GM23248 (cell line): ENCODE results near the gene TSTD2. TPM values are rescaled to one million over a fixed set of nuclear protein-coding genes. Genes with fewer than 3 reads are reported as not detected.

Source experiments
- DNase-seq: peaks from one replicate; pipeline ENCODE4 v3.0.0-alpha.2; 2015
- H2AFZ ChIP-seq: fragments of 200-600 bp; sonication (generic); 2 replicates; pipeline ENCODE4 v1.6.1; 2016; ENCODE audit warnings: antibody characterized with exemption
- H3F3A ChIP-seq: fragments of 200-600 bp; sonication (generic); 2 replicates; pipeline ENCODE4 v1.6.1; 2016; ENCODE audit warnings: mild to moderate bottlenecking, antibody characterized with exemption, mixed run types; ENCODE audit not compliant: insufficient read depth
- H3K27ac ChIP-seq: fragments of 200-600 bp; sonication (generic); 2 replicates; pipeline ENCODE4 v1.5.1; 2016; ENCODE audit warnings: mild to moderate bottlenecking
- H3K27me3 ChIP-seq: fragments of 200-600 bp; sonication (generic); replicated peaks from 2 replicates; pipeline ENCODE4 v1.6.1; 2016; ENCODE audit warnings: mild to moderate bottlenecking; ENCODE audit not compliant: insufficient read depth
- H3K36me3 ChIP-seq: fragments of 200-600 bp; sonication (generic); 2 replicates; pipeline ENCODE4 v1.6.1; 2016; ENCODE audit warnings: low read depth, mild to moderate bottlenecking
- H3K4me1 ChIP-seq: fragments of 200-600 bp; sonication (generic); 2 replicates; pipeline ENCODE4 v1.6.1; 2016; ENCODE audit warnings: mild to moderate bottlenecking; ENCODE audit not compliant: insufficient read depth
- H3K4me2 ChIP-seq: fragments of 200-600 bp; sonication (generic); one replicate; pipeline ENCODE4 v1.6.1; 2016; ENCODE audit warnings: mild to moderate bottlenecking; ENCODE audit not compliant: unreplicated experiment
- H3K4me3 ChIP-seq: fragments of 200-600 bp; sonication (generic); 2 replicates; pipeline ENCODE4 v1.5.1; 2016; ENCODE audit warnings: mild to moderate bottlenecking
- H3K79me2 ChIP-seq: fragments of 200-600 bp; sonication (generic); 2 replicates; pipeline ENCODE4 v1.6.1; 2016; ENCODE audit warnings: mild to moderate bottlenecking; ENCODE audit not compliant: insufficient read depth
- H3K9ac ChIP-seq: fragments of 200-600 bp; sonication (generic); 2 replicates; pipeline ENCODE4 v1.6.1; 2016; ENCODE audit warnings: mild to moderate bottlenecking
- H3K9me2 ChIP-seq: fragments of 200-600 bp; sonication (generic); 2 replicates; pipeline ENCODE4 v1.6.1; 2016; ENCODE audit warnings: mixed run types, mild to moderate bottlenecking, moderate library complexity; ENCODE audit not compliant: insufficient read depth
- H3K9me3 ChIP-seq: fragments of 200-600 bp; sonication (generic); one replicate; pipeline ENCODE4 v1.6.1; 2017; ENCODE audit warnings: low read depth
- H4K20me1 ChIP-seq: fragments of 200-600 bp; sonication (generic); 2 replicates; pipeline ENCODE4 v1.6.0; 2016; ENCODE audit not compliant: insufficient read depth
- EZH2 ChIP-seq: fragments of 200-600 bp; sonication (generic); IDR thresholded peaks from 2 replicates; pipeline ENCODE4 v1.6.1; 2018; ENCODE audit warnings: antibody characterized with exemption, mild to moderate bottlenecking; ENCODE audit not compliant: insufficient read depth, poor library complexity, severe bottlenecking
- EZH2phosphoT487 ChIP-seq: fragments of 200-600 bp; sonication (generic); IDR thresholded peaks from 2 replicates; pipeline ENCODE4 v1.6.1; 2018; ENCODE audit warnings: antibody characterized with exemption, moderate library complexity, mild to moderate bottlenecking, low read depth; ENCODE audit not compliant: insufficient read depth
- WGBS, 2 experiments: methylation state at CpG; one replicate each; pipeline ENCODE4 v1.1.6; 2015 to 2017; ENCODE audit warnings: low lambda C conversion rate in 2 of 2, low coverage in 1 of 2; ENCODE audit errors: missing lambda C conversion rate in 2 of 2; 5-methylcytosine and 5-hydroxymethylcytosine counted together
- in situ Hi-C: fragments of 300-500 bp; cut with MboI; formaldehyde crosslinking; loops from 2 replicates; pipeline ENCODE4 v1.15.0; 2020
- polyA plus RNA-seq: library from polyadenylated mRNA; unstranded; fragments of >200 nt; fragmentation: Nextera tagmentation; extraction: Ambion mirVana; gene quantifications from 2 replicates; pipeline ENCODE4 v1.2.1, GENCODE V29; 2016
- total RNA-seq: library from RNA; depleted of rRNA; stranded (reverse); fragments of >200 nt; shearing (Covaris generic); gene quantifications from 2 replicates; pipeline ENCODE4 v1.2.3, GENCODE V29; 2014

The TSTD2 gene
- total and polyA plus RNA-seq, 2 experiments from 2014 or later: 7.6 to 13.9 TPM

- H3K9me3 ChIP-seq: no peaks in the 10 kb centered on the region
- H3K4me1 ChIP-seq: no peaks in the 10 kb centered on the region
- no peaks in the 10 kb centered on the region for H3K36me3 ChIP-seq
- no peaks in the 10 kb centered on the region for H3K79me2 ChIP-seq
- no peak overlapping the region for H3K4me3 ChIP-seq
- in situ Hi-C loops: no loop called here
- 59 to 62% methylated on average over 6 of the region's 6 CpGs for WGBS, 2 experiments
- H3K27me3 ChIP-seq: no peaks in the 10 kb centered on the region; the same call in none of the 2 replicates
- no peak for TF ChIP-seq EZH2phosphoT487
- no peak for TF ChIP-seq EZH2
- H3F3A ChIP-seq: no peaks in the 10 kb centered on the region
- no peak overlapping the region for H3K27ac ChIP-seq
- DNase-seq: no peak
- H3K4me2 ChIP-seq: no peak overlapping the region
- H4K20me1 ChIP-seq: no peaks in the 10 kb centered on the region
- no peak overlapping the region for H2AFZ ChIP-seq
- H3K9me2 ChIP-seq: no peaks in the 10 kb centered on the region
- no peak overlapping the region for H3K9ac ChIP-seq
Measured at GRCh38 chr9:97570899-97571298, 62.3 kb downstream of the TSTD2 start.

GRCh38 chr9:97568461-97569275 is 64.5 kb downstream of the TSTD2 start:
- no peak overlapping the region for H3K27ac ChIP-seq

GRCh38 chr9:97567894-97568202 is 65.3 kb downstream of the TSTD2 start:
- Histone ChIP-seq H3K36me3 (no peaks in the 10 kb centered on the region), H3K9me2 (no peaks in the 10 kb centered on the region), H3K27me3 (no peaks in the 10 kb centered on the region; the same call in none of the 2 replicates), H4K20me1 (no peaks in the 10 kb centered on the region), H3F3A (no peaks in the 10 kb centered on the region), H3K9me3 (no peaks in the 10 kb centered on the region), H3K4me1 (no peaks in the 10 kb centered on the region), H3K79me2 (no peaks in the 10 kb centered on the region), H3K4me2 (no peak overlapping the region), H3K4me3 (no peak overlapping the region), H2AFZ (no peak overlapping the region), H3K27ac (no peak overlapping the region), H3K9ac (no peak overlapping the region)
- in situ Hi-C loops: no loop called here
- WGBS, 2 experiments: 64 to 73% methylated on average over 4 of the region's 4 CpGs
- no peak for DNase-seq
- TF ChIP-seq EZH2 (no peak), EZH2phosphoT487 (no peak)

More at GRCh38 chr9:97568461-97569275, 64.5 kb downstream of the TSTD2 start:
- Histone ChIP-seq H3K27me3 (no peaks in the 10 kb centered on the region; the same call in none of the 2 replicates), H3K36me3 (no peaks in the 10 kb centered on the region), H4K20me1 (no peaks in the 10 kb centered on the region), H3K4me3 (no peak overlapping the region), H2AFZ (no peak overlapping the region), H3K4me1 (no peaks in the 10 kb centered on the region), H3K9me3 (no peaks in the 10 kb centered on the region), H3K79me2 (no peaks in the 10 kb centered on the region), H3F3A (no peaks in the 10 kb centered on the region), H3K9me2 (no peaks in the 10 kb centered on the region), H3K9ac (no peak overlapping the region), H3K4me2 (no peak overlapping the region)
- DNase-seq: no peak
- WGBS, 2 experiments: 56 to 65% methylated on average over 11 of the region's 11 CpGs
- in situ Hi-C loops: no loop called here
- TF ChIP-seq EZH2 (no peak), EZH2phosphoT487 (no peak)

GRCh38 chr9:97567182-97567893 is 65.8 kb downstream of the TSTD2 start:
- H3F3A ChIP-seq: no peaks in the 10 kb centered on the region
- H3K4me3 ChIP-seq: no peak overlapping the region
- TF ChIP-seq EZH2: no peak
- TF ChIP-seq EZH2phosphoT487: no peak
- no peak overlapping the region for H2AFZ ChIP-seq
- H3K9me3 ChIP-seq: no peaks in the 10 kb centered on the region
- H3K27ac ChIP-seq: no peak overlapping the region
- no peaks in the 10 kb centered on the region; the same call in none of the 2 replicates for H3K27me3 ChIP-seq
- H3K9ac ChIP-seq: no peak overlapping the region
- in situ Hi-C loops: no loop called here
- H3K4me1 ChIP-seq: no peaks in the 10 kb centered on the region
- no peak overlapping the region for H3K4me2 ChIP-seq
- DNase-seq: no peak
- H3K36me3 ChIP-seq: no peaks in the 10 kb centered on the region
- WGBS, 2 experiments: 43 to 50% methylated on average over 9 of the region's 9 CpGs
- H3K9me2 ChIP-seq: no peaks in the 10 kb centered on the region
- H3K79me2 ChIP-seq: no peaks in the 10 kb centered on the region
- no peaks in the 10 kb centered on the region for H4K20me1 ChIP-seq
